Measurements from ENCODE around the gene COTL1.

The COTL1 gene

DNA sequence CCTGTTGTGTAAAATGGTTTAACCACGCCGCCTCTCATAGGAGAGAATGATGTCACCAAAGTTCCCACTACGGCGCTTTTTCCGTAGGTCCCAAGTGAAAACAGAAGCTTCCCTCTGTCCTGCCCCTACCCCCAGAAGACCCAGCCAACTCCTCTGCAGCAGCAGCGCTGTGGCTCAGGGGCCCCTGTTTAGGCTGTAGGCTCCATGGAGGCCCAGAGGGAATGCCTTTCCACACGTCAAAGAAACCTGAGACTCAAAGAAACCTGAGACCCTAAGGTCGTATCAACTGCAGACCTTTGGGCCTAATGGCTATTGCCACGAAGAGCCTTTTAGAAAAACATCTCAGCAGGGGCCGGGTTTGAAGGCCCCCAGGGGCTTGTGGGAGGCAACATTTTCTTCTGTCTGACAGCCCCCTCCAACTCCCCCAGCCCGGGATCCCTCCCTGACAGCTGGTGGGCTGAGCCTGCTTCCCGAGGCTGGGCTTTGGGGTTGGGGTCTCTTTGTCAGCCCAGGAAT lies 70.3 kb downstream of the COTL1 start:
- DNase-seq, result no peak

DNA sequence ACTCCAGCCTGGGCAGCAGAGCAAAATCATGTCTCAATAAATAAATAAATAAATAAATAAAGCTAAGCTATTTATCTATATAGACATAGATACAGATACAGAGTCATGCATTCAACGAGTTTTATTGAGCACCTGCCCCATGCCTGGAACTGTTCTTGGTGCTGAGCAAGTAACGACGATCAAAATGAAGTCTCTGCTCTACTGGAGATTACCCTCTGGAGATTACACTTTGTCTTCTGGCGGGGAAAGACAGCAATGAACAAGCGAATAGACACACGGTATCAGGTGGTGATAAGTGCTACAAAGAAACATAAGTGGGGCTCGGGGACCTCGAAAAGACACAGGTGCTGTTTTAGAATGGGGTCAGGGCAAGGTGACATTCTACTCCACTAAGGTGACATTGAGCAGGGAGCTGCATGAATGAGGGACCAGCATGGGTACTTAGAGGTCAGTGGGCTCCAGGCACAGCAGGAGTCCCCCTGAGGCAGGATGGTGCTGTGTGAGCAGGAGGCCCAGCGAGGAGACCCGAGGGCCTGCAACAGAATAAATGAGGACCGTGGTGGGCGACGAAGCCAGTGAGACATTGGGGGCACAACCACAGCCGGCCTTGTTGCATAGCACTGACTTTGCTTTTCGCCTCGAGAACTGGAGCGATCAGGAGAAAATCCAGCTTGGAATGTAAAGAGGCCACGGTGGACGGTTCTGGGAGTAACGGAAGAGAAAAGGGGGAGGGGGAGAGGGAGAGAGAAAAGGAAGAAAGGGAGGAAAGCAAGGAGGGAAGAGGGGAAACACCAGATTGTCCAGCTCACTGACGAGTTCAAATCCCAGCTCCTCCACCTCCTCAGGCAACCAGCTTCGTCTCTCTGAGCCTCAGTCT lies 71.0 kb downstream of the COTL1 start:
- DNase-seq, result no peak

DNA sequence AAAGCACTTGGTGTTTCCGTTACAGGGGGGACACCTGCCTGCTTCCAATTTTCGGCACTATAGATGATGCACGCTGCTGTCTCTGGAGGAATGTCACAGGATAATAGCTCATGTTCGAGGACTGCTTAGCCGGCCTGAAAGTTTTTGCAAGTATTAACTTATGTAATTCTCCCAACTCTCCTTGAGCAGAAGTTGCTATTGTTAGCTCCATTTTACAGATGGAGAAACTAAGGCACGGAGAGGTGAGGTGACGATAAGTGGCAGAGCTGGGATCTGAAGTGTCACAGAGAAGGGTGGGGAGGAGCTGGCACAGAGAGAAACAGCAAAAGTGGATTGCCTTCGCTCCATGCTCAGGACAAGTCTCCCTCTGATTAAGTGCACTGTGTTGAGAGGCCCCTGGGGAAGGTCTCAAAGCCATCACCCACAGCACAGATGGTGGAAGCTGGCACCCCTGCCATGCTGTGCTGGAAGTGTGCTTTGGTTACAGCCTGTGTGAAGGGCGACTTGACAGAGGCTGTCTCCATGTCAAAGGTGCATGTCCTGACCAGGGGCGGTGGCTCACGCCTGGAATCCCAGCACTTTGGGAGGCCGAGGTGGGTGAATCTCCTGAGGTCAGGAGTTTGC lies 72.7 kb downstream of the COTL1 start:
- peak; percentile 33 for DNase-seq

DNA sequence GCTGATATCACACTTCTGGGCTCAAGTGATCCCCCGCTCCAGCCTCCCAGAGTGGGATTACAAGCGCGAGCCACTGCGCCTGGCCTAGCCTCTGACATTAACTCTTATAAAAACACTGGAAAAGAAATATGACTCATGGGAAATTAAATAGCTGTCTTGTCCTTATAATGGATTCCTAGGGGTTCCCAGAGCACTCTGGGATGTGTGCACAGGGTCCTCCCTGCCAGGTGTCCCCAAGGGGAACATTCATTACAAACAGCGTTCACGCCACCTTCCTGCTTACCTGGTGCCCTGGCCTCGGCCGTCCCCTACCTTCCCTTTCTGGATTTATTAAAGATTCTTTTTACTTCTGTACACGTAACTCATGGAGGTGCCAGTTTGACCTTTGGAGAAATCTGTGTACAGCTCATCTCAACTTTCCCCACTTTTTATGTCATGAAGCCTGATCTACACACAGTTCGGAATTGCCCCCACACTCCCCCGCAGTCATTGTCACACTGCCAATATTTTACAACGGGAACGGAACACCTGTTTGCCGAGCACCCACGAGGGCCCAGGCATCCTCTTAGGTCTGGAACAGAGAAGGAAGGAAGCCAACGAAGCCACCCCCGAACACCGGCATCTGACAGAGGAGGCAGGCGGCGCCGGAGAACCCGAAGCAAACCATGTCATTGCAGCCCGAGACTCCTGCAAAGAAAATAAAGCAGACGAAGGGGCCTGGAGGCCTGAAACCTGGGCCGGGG lies 73.7 kb downstream of the COTL1 start:
- no peak for DNase-seq

DNA sequence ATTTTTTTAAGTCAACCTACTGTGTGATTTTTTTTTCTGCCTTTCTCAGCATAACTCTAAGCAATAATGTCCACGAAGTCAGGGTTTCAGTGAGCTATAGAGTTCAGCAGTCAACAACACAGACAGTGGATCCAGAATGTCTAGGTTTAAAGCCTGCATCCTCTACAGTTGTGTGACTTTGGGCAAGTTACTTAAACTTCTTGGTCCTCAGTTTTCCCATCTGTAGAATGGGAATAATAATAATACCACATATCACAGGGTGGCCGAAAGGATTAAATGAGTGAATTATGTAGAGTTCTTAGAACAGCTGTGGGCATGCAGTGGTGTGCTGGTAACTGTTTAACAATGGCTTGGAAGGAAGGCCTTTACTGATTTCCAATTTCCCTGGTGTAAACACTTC lies 74.6 kb downstream of the COTL1 start:
- no peak for DNase-seq

DNA sequence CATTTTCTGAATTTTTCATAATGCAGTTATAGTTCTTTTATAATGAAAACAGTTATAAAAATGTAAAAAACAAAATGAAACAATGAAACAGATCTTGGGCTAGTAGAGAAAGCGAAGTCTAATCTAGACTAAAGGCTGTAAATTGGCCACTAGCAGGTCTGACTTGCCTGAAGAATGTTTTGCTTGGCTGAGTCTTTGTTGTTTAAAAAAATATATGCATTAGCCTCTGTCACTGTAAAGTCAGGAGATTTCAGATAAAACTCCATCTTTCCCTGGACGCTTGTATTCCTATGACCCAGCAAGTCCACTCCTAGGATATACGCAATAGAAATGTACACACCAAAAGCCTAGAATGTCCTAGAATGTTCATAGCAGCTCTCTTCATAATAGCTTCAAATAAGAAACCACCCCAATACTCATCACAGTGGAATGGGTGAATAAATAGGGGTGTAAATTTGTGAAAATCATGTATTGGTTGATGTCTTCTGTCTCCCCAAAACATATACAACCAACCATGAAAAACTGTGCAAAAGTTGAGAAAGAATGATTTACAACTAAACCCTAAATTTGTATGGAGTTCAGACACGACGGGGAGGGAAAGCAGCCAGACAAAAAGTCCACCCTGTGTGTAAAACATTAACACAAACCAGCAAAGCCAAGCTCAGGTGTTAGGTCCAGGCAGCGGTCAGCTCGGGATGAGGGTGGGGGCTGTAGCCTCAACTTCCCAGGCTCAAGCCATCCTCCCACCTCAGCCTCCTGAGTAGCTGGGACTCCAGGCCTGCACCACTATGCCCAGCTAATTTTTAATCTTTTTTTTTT lies 75.7 kb downstream of the COTL1 start:
- no peak for DNase-seq

DNA sequence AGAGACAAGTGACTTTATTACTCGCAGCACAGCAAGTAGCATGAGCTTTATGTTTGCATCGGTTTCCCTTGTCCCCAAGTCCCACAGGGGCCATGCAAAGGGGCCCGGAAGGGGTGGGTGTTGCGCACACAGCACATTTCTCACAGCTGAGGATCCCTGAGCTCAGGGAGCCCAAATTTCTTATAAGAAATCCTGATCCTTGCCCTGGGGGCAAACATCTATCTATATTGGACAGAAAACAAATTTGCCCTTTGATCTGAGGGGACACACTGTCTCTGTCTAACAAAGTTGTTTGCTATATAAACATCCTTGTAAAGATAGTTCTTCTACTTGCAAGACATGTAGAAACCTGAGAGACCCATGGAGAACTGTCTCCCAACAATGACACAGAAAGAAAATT lies 77.7 kb downstream of the COTL1 start:
- DNase-seq, result no peak

DNA sequence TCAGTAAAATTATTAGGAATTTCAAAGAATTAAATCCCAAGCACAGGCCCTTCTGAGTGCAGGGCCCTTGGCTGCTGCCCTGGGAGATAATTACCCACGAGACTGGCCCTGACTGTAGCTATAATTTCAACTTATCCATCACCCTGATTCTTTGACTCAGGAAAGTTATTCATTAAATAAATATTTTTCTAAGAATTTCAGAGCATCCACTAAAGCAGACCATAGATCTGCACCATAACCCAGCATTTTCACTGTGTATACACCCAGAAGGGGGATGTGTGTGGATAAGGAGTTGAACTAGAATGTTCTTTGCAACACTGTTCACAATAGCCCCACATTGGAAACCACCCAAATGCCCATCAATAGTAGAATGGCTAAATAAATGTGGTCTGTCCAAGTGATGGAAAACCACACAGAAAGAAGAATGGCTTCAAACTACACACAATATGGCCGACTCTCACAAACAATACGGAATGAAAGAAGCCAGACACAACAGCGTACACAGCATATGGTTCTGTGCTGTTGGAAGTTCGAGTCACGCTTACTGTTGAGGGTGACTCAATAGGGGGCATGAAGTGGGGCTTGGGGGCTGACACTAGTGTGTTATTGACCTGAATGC lies 79.5 kb downstream of the COTL1 start:
- no peak for DNase-seq

DNA sequence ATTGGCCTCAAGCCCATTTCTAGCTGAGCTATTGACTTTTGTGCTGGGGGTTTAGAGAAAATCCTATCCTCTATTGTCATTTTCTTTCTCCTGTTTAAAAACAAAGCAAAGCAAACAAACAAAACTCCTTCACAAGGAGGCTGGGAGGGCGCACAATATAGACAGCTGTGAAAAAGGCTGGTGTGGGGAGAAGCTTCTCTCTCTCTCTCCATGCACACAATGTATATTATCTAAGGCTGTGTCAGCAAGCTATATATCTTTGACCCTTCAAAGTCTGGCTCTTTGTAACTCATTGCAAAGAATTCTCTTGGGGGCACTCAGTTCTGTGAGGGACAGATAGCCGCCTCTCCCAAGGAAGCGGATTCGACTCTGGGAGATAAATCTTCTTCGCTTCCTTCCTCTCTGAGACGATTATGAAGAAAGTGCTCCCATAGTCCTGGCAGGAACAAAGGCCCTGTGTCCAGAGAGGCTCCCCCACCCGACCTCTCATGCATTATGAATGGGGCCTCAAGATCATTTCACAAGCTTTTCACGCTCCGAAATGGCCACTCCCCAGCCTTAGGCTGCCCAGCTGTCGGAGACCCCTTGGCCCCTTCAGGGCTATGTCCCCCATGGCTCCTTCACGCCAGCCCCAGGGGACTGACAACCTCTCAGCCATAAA lies 80.3 kb downstream of the COTL1 start:
- DNase-seq, result no peak

DNA sequence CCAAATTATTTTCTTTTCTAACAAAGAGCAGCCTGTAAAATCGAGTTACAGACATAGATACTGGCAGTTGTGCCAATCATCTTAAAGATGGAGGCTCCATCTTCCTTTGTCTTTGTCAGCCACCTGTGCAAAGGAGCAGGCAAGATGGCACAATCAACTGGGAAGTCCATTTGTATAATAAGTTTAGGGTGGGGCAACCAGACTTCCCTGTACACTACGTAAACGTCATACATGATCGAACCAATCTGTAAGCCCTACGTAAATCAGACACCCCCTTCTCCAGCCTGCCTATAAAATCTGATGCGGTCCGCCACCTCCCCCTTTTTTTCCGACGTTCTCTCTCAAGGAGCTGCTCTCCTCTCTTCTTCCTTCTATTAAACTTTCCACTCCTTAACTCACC lies 82.0 kb downstream of the COTL1 start:
- no peak for DNase-seq

DNA sequence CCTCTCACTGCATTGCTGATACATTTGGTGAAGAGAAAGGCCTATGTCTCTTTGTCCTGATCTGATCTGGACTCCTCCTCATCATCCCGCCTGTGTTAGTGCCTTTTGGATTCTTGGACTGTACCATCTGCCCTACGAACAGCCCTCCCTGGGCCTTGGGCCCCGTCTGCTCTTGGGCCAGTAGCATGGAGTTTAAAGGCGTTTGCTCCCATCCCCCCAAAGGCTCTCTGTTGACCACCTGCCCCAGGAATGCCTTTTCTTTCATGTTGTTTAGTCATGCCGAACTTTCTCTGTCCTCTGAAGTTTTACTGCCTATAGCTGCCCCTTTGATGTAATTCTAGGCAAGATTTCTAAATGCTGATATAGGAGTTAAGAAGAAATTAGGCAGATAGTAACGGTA lies 82.5 kb downstream of the COTL1 start:
- DNase-seq, result no peak

DNA sequence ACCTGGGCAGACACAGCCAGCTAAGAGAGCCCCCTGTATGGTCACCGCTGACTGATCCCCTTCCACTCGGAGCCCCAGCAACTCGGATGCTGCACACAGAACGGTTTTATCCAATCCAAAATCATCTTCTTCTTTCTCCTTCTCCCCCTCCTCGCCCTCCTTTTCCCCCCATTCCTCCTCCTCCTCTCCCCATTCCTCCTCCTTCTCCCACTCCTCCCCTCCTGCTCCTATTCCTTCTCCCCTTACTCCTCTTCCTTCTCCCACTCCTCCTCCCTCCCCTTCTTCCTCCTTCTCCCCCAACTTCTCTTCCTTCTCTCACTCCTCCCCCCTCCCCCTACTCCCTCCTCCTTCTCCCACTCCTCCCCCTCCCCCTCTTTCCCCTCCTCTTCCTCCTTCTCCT lies 83.1 kb downstream of the COTL1 start:
- DNase-seq, result no peak

DNA sequence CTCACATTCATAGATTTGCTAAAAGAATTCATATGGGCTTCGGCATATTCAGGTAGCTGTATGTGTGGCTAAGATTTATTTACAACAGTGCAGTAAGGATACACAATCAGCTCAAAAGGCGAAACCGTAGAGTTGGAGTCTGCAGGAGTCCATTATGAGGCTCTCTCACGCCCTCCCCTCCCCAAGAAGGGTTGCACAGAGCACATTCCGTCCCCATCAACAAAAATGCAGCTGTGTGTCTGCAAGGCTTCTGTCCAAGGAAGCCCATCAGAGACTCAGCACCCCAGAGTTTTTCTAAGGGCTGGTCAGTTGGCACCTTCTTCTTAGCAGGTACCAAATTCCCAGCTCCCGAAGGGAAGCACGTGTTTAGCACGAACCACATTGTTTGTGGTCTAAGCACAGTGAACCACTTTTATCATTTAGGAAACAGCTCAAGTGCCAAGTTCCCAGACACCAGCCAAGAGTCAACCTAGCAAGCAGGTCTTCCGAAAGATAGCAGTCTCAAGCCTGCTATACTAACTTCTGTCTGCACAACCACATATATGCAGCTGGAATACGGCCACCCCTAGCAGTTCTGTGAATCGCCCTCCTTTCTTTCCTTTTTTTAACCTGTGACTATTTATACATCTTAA lies 84.9 kb downstream of the COTL1 start:
- DNase-seq, result no peak

DNA sequence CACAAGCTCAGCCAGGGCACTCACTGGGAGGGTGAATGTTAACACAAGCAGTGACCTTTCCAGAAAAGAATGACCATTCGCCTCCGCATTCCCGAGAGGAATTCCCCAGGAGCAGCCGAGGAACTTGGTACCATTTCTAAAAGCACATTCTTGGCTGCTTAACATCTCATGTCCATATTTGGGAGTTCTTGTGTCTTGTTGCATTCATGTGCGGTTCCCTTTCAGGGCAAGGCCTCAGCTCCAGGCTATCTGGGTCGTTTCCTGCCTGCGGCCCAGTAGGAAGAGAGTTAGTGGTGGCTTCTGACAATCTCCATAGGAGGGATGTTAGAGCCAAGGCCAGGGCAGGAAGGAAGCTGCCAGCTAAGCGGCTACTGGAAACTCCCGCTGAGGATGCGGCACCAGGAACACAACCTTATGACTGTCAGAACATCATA lies 85.6 kb downstream of the COTL1 start:
- DNase-seq, result no peak

DNA sequence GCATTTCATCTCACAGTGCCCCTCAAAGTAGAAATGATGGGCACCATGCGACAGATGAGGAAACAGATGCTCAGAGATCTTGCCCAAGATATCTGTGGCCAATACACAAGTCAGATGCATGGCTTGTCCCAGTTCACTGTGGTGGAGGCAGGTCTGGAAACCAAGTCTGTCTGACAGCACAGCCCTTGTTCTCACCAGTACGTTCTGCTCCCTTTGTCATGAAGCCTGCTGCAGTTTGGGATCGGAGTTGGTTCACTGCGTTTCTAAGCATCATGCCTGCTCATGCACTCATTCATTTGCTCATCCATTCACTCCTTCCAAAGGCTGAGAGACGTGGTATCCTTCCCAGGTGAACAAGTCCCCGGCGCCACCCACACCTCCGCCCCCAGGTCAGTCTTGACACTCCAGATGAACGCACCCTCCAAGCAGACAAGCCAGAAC lies 86.2 kb downstream of the COTL1 start:
- DNase-seq, result peak; percentile 15

DNA sequence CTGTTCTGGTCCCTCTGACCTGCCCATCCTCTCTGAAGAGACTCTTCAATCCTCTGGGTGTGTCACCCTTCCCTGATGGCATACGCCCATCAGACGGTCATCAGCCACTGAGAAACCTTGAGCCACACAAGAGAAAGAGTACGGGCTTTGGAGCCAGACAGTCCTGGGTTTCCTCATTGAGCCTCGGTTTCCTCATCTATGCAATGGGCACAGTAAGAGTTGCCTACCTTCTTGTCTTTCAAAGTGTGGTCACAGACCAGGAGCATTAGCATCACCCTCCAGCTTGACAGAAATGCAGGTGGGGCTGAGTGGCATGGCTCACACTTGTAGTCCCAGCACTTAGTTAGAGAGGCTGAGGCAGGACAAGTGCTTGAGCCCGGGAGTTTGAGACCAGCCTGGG lies 87.3 kb downstream of the COTL1 start:
- DNase-seq, result no peak

DNA sequence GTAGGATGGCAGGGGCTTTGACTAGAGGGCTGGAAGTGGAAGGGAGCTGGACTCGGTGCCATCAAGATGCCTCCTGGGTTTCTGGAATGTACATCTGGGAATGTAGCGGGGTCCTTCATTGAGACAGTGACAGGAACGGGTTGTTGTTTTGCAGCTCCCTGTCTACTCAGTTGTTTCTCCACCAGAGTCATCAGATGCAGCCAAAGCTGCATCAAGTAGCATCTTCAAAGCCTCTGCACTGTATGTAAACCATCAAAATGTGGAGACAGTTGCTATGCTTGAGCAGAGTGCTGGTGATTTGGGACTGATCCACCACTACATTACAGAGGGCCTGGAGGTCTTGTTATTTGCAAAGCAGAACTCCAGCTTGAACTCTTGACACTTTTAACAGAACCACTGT lies 88.3 kb downstream of the COTL1 start:
- no peak for DNase-seq

DNA sequence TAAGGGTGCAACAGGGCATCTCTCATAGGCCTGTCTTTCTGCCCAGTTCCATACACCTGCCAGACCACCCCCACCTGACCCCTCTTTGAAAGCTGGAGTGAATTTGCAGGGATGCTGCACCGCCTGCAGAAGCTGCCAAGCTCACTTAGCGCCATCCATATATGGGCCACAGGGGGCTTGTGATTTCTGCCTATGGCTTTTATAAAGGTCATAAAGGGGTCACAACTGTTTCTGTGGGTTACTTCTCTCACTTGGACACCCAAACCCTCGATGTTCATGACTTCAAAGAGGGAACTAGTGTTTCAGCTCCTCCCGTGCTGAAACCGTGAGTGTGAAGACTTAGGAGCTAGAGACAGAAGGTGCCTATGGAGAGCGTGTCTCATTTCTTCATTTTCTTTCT lies 89.6 kb downstream of the COTL1 start:
- DNase-seq, result no peak

DNA sequence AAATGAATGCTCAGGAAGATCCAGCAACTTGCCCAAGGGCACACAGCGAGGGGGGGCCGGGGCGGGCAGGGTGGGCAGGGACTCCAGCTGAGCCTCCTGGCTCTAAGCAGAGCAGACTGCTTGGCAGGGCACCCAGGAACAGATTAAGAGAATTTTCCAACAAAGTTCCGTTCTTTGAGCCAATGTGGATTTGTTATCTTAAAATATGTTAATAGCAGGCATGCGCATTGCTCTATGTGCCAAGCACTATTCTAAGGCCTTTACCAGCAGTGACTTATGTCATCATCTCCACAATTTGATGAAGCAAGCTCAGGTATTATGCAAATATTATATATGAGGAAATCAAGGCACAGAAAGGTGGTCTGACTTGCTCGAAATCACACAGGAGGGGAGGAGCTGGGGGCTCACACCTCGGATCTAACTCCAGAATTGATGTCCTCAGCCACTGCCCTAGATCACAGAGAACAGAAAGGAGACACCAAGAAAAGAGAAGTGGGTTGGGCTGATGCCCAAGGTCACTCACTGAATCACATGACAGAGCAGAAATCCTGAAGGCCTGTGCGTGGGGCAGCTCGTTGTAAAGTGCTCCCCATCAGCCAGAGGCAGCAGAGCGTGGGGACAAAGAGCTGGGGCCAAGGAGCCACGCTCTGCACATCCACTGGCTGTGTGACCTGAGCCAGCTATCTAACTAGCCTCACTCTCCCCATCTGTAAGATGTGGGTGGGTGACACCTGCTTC lies 90.2 kb downstream of the COTL1 start:
- no peak for DNase-seq

DNA sequence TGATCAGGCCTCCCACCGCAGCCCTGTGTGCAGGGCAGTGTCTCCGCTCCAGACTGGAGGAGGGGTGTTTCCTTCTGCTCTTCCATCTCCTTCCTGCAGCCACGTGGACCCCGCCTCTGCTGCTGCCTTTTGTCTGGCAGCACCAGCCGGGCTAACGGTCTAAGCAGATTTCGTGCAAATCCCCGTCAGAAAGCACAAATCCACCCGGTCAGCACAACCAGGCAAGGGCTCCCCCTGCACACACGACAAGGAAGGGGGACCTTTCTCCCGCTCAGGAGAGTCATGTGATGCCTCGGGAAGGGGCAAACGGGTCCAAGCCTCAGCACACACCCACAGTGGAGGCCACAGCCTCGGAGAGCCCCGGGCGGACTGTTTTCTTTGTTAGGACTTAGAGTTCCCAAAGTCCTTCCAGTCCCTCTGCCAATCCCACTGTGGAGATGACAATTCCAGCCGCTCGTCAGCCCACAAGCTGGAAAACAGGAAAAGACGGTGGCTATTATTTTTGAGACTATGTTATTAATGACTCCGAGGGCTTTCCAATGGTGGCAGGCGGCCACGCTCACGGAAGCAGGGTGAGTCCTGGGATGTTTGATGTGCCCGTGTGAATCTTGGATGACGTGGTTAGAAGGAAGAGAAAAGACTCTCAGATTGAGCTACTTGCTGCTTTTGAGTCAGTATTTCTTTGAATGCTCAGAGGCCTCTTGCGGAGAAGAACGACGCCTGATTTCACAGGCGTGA lies 90.9 kb downstream of the COTL1 start:
- DNase-seq, result no peak
